ENCODE data around the gene SIRT3. TPM values are rescaled to one million over a fixed set of nuclear protein-coding genes. Genes with fewer than 3 reads are reported as not detected.
A peak's percentile ranks its signal among the peaks of the same experiment; 100 is the strongest.
"Not testable (repeated sequence)": the region's sequence is repeated elsewhere in the genome, so short reads cannot be mapped to it uniquely, and the experiment has no call there.

The SIRT3 gene
- total RNA-seq, 1 donor = 10.4 TPM

DNA sequence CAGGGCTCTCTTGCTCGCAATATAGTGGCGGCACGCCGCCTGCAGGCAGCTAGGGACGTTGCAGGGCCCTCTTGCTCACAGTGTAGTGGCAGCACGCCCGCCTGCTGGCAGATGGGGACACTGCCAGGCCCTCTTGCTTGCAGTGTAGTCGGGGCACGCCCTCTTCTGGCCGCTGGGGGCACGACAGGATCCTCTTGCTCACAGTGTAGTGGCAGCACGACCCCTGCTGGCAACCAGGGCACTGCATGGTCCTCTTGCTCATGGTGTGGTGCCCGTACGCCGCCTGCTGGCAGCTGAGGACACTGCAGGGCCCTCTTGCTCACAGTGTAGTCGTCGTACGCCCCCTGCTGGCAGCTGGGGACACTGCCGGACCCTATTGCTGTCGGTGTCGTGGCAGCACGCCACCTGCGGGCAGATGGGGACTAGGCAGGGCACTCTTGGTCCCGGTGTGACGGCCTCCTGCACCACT, 46.3 kb downstream of the SIRT3 start:
- DNase-seq (ENCODE audit: low read depth) = not testable (repeated sequence)
- H3K4me3 ChIP-seq (ENCODE audit: low read depth, low read length) = peak overlapping the region; percentile 27
- peak; percentile 46 for TF ChIP-seq CTCF (IDR thresholded peaks at IDR 0.05; ENCODE audit: insufficient read depth, low read depth, low read length)

GRCh38 chr11:189200-189783, 46.9 kb downstream of the SIRT3 start:
- peak; percentile 88 for DNase-seq (ENCODE audit: low read depth)
- H3K4me3 ChIP-seq (ENCODE audit: low read depth, low read length) = peak overlapping the region; percentile 37

GRCh38 chr11:180242-180641, 55.9 kb downstream of the SIRT3 start:
- not testable (repeated sequence) for H3K4me3 ChIP-seq (ENCODE audit: low read depth, low read length); DNase-seq (ENCODE audit: low read depth)

Other genes starting within 250 kb of the SIRT3 start
- not detected in 2 replicates for gene SCGB1C1, start 43.3 kb downstream of the SIRT3 start, total RNA-seq
- gene BET1L, start 28.9 kb downstream of the SIRT3 start, total RNA-seq = 22.0 and 23.8 TPM in 2 replicates
- gene RIC8A, start 28.6 kb downstream of the SIRT3 start, total RNA-seq = 154 and 167 TPM in 2 replicates
- 130 and 140 TPM in 2 replicates for gene PSMD13, start 634 bp upstream of the SIRT3 start, total RNA-seq
- not detected in 2 replicates for gene NLRP6, start 42.1 kb upstream of the SIRT3 start, total RNA-seq
- 7.8 and 10.6 TPM in 2 replicates for gene PGGHG, start 52.8 kb upstream of the SIRT3 start, total RNA-seq
- not detected in 2 replicates for gene IFITM5, start 63.2 kb upstream of the SIRT3 start, total RNA-seq
- gene IFITM2, start 71.5 kb upstream of the SIRT3 start, total RNA-seq = 38.4 and 107 TPM in 2 replicates
- 76.4 and 117 TPM in 2 replicates for gene IFITM1, start 77.7 kb upstream of the SIRT3 start, total RNA-seq
- 83.3 and 94.1 TPM in 2 replicates for gene IFITM3, start 84.5 kb upstream of the SIRT3 start, total RNA-seq
- gene B4GALNT4, start 133.2 kb upstream of the SIRT3 start, total RNA-seq = 0.43 and 1.3 TPM in 2 replicates
- 2.2 and 2.6 TPM in 2 replicates for gene PKP3, start 157.9 kb upstream of the SIRT3 start, total RNA-seq
- gene SIGIRR, start 178.7 kb upstream of the SIRT3 start, total RNA-seq = 10.8 and 14.5 TPM in 2 replicates
- not detected in 2 replicates for gene ANO9, start 205.7 kb upstream of the SIRT3 start, total RNA-seq
- 31.5 and 34.8 TPM in 2 replicates for gene PTDSS2, start 213.9 kb upstream of the SIRT3 start, total RNA-seq